GM12891 (cell line): ENCODE data around the gene POR.

Experiments
- DNase-seq: peaks from one replicate; pipeline ENCODE4 v3.0.0; 2011; ENCODE audit warnings: low spot score; ENCODE audit not compliant: insufficient read length
- FAIRE-seq: peaks from 2 replicates; lab custom pipeline; 2011; peaks lifted over from hg19 to GRCh38; lab: Jason Lieb, UNC
- PAX5 ChIP-seq: IDR thresholded peaks from 2 replicates; pipeline ENCODE4 v1.6.1; 2011; ENCODE audit warnings: low read length, moderate library complexity, mild to moderate bottlenecking; ENCODE audit not compliant: insufficient read depth, severe bottlenecking
- POLR2A ChIP-seq: IDR thresholded peaks from 2 replicates; pipeline ENCODE4 v1.6.1; 2011; ENCODE audit warnings: low read depth, low read length, control low read depth
- POLR2AphosphoS5 ChIP-seq: IDR thresholded peaks from 2 replicates; pipeline ENCODE4 v1.6.1; 2011; ENCODE audit warnings: low read depth, low read length, control low read depth
- POU2F2 ChIP-seq: IDR thresholded peaks from 2 replicates; pipeline ENCODE4 v1.6.1; 2011; ENCODE audit warnings: low read depth, mild to moderate bottlenecking, control low read depth, low read length, moderate library complexity
- SPI1 ChIP-seq: IDR thresholded peaks from 2 replicates; pipeline ENCODE4 v1.6.1; 2011; ENCODE audit warnings: low read depth, low read length, control low read depth
- TAF1 ChIP-seq: IDR thresholded peaks from 2 replicates; pipeline ENCODE4 v1.6.1; 2011; ENCODE audit warnings: low read depth, low read length, control low read depth

Gene POR

GRCh38 chr7:75931680-75932079 is 16.7 kb downstream of the POR start:
- TF ChIP-seq POU2F2 (no peak), POLR2AphosphoS5 (no peak), SPI1 (no peak), TAF1 (no peak), PAX5 (no peak), POLR2A (no peak)
- FAIRE-seq (no peak), DNase-seq (no peak)

- no peak for DNase-seq
- TF ChIP-seq POLR2A (no peak), TAF1 (no peak), PAX5 (no peak), SPI1 (no peak), POU2F2 (no peak), POLR2AphosphoS5 (no peak)
- FAIRE-seq = no peak
Observed at GRCh38 chr7:75937958-75938786, 23.2 kb downstream of the POR start.

GRCh38 chr7:75938921-75939320 is 24.0 kb downstream of the POR start:
- DNase-seq = no peak
- TF ChIP-seq POLR2AphosphoS5 (no peak), POU2F2 (no peak), POLR2A (no peak), TAF1 (no peak), PAX5 (no peak), SPI1 (no peak)
- FAIRE-seq = no peak

- FAIRE-seq = no peak
- DNase-seq = no peak
- TF ChIP-seq SPI1 (no peak), PAX5 (no peak)
Observed at GRCh38 chr7:75943864-75944263, 28.9 kb downstream of the POR start.

DNA sequence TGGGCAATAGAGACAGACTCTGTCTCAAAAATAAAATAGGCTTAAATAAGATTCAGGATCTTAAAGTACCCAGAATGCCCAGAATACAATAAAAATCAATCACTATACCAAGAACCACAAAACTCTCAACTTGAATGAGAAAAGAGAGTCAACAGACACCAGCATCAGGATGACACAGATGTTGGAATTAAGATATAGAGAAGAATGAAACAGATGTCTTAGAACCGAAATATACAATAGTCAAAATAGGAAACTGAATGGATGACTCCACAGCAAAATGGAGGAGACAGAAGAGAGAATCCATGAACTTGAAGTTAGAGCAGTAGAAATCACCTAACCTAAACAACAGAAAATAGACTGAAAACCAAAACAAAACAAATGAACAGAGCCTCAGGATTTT is 29.6 kb downstream of the POR start:
- TF ChIP-seq PAX5 = no peak
- TF ChIP-seq TAF1 = no peak
- no peak for TF ChIP-seq POLR2A
- TF ChIP-seq SPI1 = no peak
- TF ChIP-seq POU2F2 = no peak
- TF ChIP-seq POLR2AphosphoS5 = no peak
- FAIRE-seq (no peak), DNase-seq (no peak)

- DNase-seq (no peak), FAIRE-seq (no peak)
- TF ChIP-seq POLR2A (no peak), PAX5 (no peak), TAF1 (no peak), SPI1 (no peak), POU2F2 (no peak), POLR2AphosphoS5 (no peak)
Observed at GRCh38 chr7:75945297-75946168, 30.6 kb downstream of the POR start.

DNA sequence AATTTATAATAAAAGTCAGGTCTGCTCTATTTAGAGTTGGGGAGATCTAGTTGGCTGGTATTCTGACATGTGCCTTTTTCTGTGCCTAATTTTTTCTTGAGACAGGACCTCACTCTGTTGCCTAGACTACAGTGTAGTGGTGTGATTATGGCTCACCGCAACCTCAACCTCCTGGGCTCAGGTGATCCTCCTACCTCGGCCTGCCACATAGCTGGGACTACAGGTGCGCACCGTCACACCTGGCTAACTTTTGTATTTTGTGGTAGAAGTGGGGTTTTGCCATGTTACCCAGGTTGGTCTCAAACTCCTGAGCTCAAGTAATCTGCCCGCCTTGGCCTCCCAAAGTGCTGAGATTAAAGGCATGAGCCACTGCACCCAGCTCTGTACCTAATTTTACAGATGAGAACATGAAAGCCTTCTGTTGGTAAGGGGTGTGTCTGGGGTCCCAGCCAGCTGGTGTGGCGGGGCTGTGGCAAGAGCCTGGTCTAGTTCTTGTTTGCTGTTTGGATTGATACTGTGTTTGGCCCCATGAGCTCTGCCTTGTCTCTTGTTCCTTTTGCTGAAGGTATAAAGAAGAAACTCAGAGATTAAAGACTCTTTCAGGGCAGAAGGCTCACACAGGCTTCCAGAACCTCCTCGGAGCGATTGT is 31.4 kb downstream of the POR start:
- TF ChIP-seq POU2F2 = no peak
- no peak for TF ChIP-seq PAX5
- TF ChIP-seq POLR2AphosphoS5 = no peak
- TF ChIP-seq TAF1 = no peak
- TF ChIP-seq POLR2A = no peak
- TF ChIP-seq SPI1 = no peak
- no peak for DNase-seq
- no peak for FAIRE-seq

- DNase-seq (no peak), FAIRE-seq (no peak)
- TF ChIP-seq SPI1 = no peak
Observed at GRCh38 chr7:75948179-75948578, 33.2 kb downstream of the POR start.

GRCh38 chr7:75950111-75950681 is 35.2 kb downstream of the POR start:
- TF ChIP-seq POLR2A (no peak), POLR2AphosphoS5 (no peak), SPI1 (no peak), TAF1 (no peak), POU2F2 (no peak), PAX5 (no peak)
- FAIRE-seq = no peak
- no peak for DNase-seq
